ENCODE measurements around the gene CFDP1.

Gene CFDP1

GRCh38 chr16:75248536-75249380 is 184.5 kb downstream of the CFDP1 start:
- no peak for DNase-seq

GRCh38 chr16:75248142-75248535 is 185.2 kb downstream of the CFDP1 start:
- DNase-seq = no peak

GRCh38 chr16:75247249-75247648 is 186.1 kb downstream of the CFDP1 start:
- DNase-seq = no peak

GRCh38 chr16:75246504-75247205 is 186.6 kb downstream of the CFDP1 start:
- DNase-seq = no peak

- DNase-seq = no peak
These were observed 188.2 kb downstream of the CFDP1 start for GRCh38 chr16:75244844-75245758.

GRCh38 chr16:75244225-75244809 is 189.0 kb downstream of the CFDP1 start:
- no peak for DNase-seq

All from activated naive CD4-positive, alpha-beta T cell treated with anti-CD3 and anti-CD28 coated beads, Interleukin-2, amount 50 U/mL, for 16 hours (primary cell).